ENCODE measurements around the gene PROSER3. TPM values are rescaled to one million over a fixed set of nuclear protein-coding genes. Genes with fewer than 3 reads are reported as not detected.

PROSER3 gene
- total RNA-seq, 4 donors from 2014 or later, result 14.2 to 32.7 (median 19.9) TPM

DNA sequence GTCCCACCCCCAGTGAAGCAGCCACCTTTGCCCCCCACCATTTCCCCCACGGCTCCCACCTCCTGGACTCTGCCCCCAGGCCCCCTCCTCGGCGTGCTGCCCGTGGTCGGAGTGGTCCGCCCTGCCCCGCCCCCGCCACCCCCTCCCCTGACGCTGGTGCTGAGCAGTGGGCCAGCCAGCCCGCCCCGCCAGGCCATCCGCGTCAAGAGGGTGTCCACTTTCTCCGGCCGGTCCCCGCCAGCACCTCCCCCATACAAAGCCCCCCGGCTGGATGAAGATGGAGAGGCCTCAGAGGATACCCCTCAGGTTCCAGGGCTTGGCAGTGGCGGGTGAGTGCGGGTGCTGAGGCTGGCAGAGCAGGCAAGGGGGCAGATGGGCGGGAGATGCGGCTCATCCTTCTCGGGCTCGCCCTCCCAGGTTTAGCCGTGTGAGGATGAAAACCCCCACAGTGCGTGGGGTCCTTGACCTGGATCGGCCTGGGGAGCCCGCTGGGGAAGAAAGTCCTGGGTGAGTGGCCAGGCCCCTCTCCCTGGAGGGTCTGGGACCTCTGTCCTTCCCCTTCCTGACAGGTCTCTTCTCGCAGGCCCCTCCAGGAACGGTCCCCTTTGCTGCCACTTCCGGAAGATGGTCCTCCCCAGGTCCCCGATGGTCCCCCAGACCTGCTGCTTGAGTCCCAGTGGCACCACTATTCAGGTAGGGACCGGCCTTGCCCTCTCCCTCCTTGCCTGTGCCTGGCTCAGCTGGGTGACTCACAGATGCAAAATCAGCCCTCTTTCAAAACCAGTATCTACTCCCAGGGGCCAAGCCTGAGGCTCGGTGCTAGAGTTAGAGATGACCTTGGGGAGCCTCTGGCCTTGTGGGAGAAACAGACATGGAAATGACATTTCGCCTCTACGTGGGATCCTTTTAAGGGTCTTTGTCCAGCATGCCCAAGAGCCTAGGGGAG is 24.5 kb upstream of the PROSER3 start:
- H3K36me3 ChIP-seq, result peaks cover 2 to 100% (median 32%) of the 10 kb centered on the region in 3 donors
- H3K27ac ChIP-seq, result no peak overlapping the region
- no peaks in the 10 kb centered on the region for H3K27me3 ChIP-seq
- no peak overlapping the region for H3K4me3 ChIP-seq
- DNase-seq (ENCODE audit: low spot score in 2 of 2), result no peak
- 89% methylated on average over 25 to 30 of the region's 35 CpGs for WGBS, 2 donors
- H3K9me3 ChIP-seq, result no peaks in the 10 kb centered on the region
- no peaks in the 10 kb centered on the region for H3K4me1 ChIP-seq
- TF ChIP-seq POLR2A (IDR thresholded peaks at IDR 0.05), result no peak

DNA sequence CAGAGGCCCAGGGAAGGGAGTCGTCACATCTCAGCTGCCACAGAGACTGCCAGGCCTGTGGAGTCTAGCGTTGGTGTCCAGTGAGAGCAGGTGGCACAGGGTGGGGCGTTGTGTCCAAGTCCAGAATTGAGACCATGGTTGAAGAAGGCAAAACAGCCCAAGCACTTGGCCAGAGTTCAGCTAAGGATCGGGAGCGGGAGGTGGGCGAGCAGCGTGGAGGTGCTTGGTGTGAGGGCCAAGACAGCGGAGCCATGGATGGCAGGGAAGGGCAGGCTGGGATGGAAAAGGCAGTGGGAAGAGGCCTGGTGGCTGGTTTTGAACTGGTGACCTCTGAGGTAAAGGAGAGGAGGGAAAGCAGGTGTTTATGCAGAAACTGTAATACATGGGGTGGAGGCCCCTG is 23.7 kb upstream of the PROSER3 start:
- H3K4me1 ChIP-seq, result peaks cover 0 to 2% (median 0%) of the 10 kb centered on the region in 4 donors
- whole genome bisulfite sequencing, 2 donors, result 88 to 90% methylated on average over 8 of the region's 8 CpGs
- H3K9me3 ChIP-seq, result no peaks in the 10 kb centered on the region
- TF ChIP-seq POLR2A (IDR thresholded peaks at IDR 0.05) (no peak), EP300 (IDR thresholded peaks at IDR 0.05) (no peak), CTCF (IDR thresholded peaks at IDR 0.05) (no peak)
- H3K4me3 ChIP-seq, result no peak overlapping the region
- DNase-seq (ENCODE audit: low spot score in 2 of 2), result no peak
- peaks cover 3 to 100% (median 25%) of the 10 kb centered on the region in 3 donors for H3K36me3 ChIP-seq
- H3K27me3 ChIP-seq, result no peaks in the 10 kb centered on the region
- H3K27ac ChIP-seq, result no peak overlapping the region

GRCh38 chr19:35734889-35735288 is 23.1 kb upstream of the PROSER3 start:
- no peak for DNase-seq (ENCODE audit: low spot score in 2 of 2)
- Histone ChIP-seq H3K27me3 (no peaks in the 10 kb centered on the region), H3K4me1 (peaks cover 0 to 8% (median 4%) of the 10 kb centered on the region in 4 donors), H3K9me3 (no peaks in the 10 kb centered on the region), H3K36me3 (peaks cover 3 to 94% (median 22%) of the 10 kb centered on the region in 3 donors), H3K27ac (no peak overlapping the region), H3K4me3 (no peak overlapping the region)
- 75 to 82% methylated on average over 5 of the region's 5 CpGs for WGBS, 2 donors
- TF ChIP-seq CTCF (IDR thresholded peaks at IDR 0.05) (no peak), EP300 (IDR thresholded peaks at IDR 0.05) (no peak), POLR2A (IDR thresholded peaks at IDR 0.05) (no peak)

DNA sequence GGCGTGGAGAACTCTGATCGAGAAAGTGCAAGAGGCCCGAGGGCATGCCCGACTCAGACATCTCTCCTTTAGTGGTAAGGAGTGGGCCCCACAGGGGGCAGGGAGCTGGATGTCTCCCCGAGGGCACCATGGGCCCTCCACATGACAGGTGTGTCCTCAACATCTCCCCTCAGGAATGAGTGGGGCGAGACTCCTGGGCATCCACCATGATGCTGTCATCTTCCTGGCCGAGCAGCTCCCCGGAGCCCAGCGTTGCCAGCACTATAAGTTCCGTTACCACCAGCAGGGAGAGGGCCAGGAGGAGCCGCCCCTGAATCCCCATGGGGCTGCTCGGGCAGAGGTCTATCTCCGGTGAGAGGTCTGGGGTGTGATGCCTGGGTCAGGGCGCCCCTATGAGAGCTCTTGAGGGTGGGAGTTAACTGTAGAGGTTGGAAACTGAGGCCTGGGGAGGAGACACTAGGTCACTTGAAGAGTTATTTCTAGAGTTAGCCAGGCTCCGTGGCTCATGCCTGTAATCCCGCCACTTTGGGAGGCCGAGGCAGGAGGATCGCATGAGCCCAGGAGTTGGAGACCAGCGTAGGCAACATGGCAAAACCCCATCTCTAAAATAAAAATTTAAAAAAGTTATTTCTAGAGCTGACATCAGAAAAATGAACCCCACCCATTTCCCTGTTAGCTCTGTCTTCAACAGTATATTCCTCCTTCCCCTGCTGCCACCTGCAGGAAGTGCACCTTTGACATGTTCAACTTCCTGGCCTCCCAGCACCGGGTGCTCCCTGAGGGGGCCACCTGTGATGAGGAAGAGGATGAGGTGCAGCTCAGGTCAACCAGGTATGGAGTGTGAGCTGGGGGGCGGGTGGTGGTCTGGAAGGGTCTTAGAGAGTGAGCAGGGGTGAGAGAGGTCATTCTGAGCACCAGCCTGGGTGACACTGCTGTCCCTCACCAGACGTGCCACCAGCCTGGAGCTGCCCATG is 20.8 kb upstream of the PROSER3 start:
- WGBS, 2 donors, result 82 to 85% methylated on average over 21 of the region's 22 CpGs
- H3K27ac ChIP-seq, result no peak overlapping the region
- TF ChIP-seq CTCF (IDR thresholded peaks at IDR 0.05) (no peak), EP300 (IDR thresholded peaks at IDR 0.05) (no peak), POLR2A (IDR thresholded peaks at IDR 0.05) (no peak)

DNA sequence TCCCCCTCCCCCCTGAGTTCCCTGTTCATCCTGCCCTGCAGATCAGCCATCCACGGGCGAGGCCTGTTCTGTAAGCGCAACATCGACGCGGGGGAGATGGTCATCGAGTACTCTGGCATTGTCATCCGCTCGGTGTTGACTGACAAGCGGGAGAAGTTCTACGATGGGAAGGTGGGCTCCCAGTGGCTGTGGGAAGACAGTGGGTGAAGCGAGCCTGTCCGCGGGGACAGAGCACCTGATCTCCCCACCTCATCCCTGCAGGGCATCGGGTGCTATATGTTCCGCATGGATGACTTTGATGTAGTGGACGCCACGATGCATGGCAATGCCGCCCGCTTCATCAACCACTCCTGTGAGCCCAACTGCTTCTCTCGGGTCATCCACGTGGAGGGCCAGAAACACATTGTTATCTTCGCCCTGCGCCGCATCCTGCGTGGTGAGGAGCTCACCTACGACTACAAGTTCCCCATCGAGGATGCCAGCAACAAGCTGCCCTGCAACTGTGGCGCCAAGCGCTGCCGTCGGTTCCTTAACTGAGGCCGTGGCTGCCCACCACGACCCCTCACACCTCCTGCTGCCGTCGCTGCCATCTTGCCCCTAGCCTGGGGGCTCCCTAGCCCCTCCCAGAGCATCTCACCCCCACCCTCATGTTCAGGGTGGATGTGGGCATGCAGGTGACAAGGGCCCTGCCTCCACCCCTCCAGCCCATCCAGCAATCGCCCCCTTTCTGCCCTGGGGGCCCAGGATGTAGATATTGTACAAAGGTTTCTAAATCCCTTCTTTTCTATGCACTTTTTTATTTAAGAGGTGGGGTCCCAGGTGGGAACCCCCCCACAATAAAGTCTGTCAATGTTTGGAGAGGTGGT is 19.7 kb upstream of the PROSER3 start:
- 88 to 90% methylated on average over 32 to 36 of the region's 37 CpGs for WGBS, 2 donors
- Histone ChIP-seq H3K4me1 (peaks cover 0 to 22% (median 13%) of the 10 kb centered on the region in 4 donors), H3K27ac (no peak overlapping the region), H3K4me3 (no peak overlapping the region), H3K9me3 (no peaks in the 10 kb centered on the region), H3K27me3 (no peaks in the 10 kb centered on the region), H3K36me3 (peaks cover 3 to 66% (median 4%) of the 10 kb centered on the region in 3 donors)
- no peak for DNase-seq (ENCODE audit: low spot score in 2 of 2)
- TF ChIP-seq POLR2A (IDR thresholded peaks at IDR 0.05) (no peak), EP300 (IDR thresholded peaks at IDR 0.05) (no peak), CTCF (IDR thresholded peaks at IDR 0.05) (no peak)

More for the DNA sequence above, 20.8 kb upstream of the PROSER3 start:
- H3K27me3 ChIP-seq, result no peaks in the 10 kb centered on the region
- H3K9me3 ChIP-seq, result no peaks in the 10 kb centered on the region
- DNase-seq (ENCODE audit: low spot score in 2 of 2), result no peak
- H3K4me3 ChIP-seq, result no peak overlapping the region
- peaks cover 0 to 22% (median 12%) of the 10 kb centered on the region in 4 donors for H3K4me1 ChIP-seq
- peaks cover 3 to 71% (median 4%) of the 10 kb centered on the region in 3 donors for H3K36me3 ChIP-seq

Measured in tibial nerve (tissue), 4 donors.